K562 (cell line): ENCODE measurements around the gene OR1B1. TPM values are rescaled to one million over a fixed set of nuclear protein-coding genes. Genes with fewer than 3 reads are reported as not detected.

Experiments
- ATAC-seq: fragments of 200-7000 bp; cut with Tn5 transposase; 3 replicates; pipeline ENCODE4 v1.9.1; 2020; ENCODE audit warnings: moderate library complexity
- BruUV-seq: library from RNA; stranded (reverse); fragments of 400-500 nt; replicated peaks from 2 replicates; lab custom pipeline; 2021; lab: Mats Ljungman, UMichigan
- CTCF ChIA-PET: fragments of 300-600 bp; formaldehyde crosslinking; extraction: SDS; loops from one replicate; lab custom pipeline; 2021; ENCODE audit warnings: low intra/inter-chr PET ratio; lab: Yijun Ruan, JAX
- POLR2A ChIA-PET: fragments of 300-600, 350-650 bp; sonication (Branson Sonifier 250); formaldehyde crosslinking; extraction: SDS; loops from one replicate; lab custom pipeline; 2021; ENCODE audit warnings: antibody characterized with exemption, inconsistent platforms; lab: Yijun Ruan, JAX
- DNase-seq, 4 experiments: peaks; one replicate each; pipeline versions ENCODE4 v3.0.0 to v3.0.0-alpha.2; 2011 to 2018; ENCODE audit warnings: low spot score in 3 of 4, mixed read lengths in 3 of 4; ENCODE audit errors: extremely low read depth in 1 of 4
- FAIRE-seq: peaks from 2 replicates; lab custom pipeline; 2011; peaks lifted over from hg19 to GRCh38; lab: Jason Lieb, UNC
- H2AFZ ChIP-seq: 2 replicates; pipeline ENCODE4 v1.6.0; 2011; ENCODE audit warnings: low read depth, low read length, control low read depth, inconsistent platforms
- H3K27ac ChIP-seq: fragments of 200-600 bp; 3 replicates; pipeline ENCODE4 v1.8.0; 2011; ENCODE audit warnings: low read depth, mild to moderate bottlenecking, control low read depth, inconsistent platforms, low read length, moderate library complexity, mixed read lengths; ENCODE audit errors: extremely low read depth
- H3K27me3 ChIP-seq, 2 experiments: fragments of 300-600 bp in 1 of 2; 2 replicates in 1 of 2; 3 replicates in 1 of 2; pipeline versions ENCODE4 v1.6.0 to v1.8.0; 2011; ENCODE audit warnings: inconsistent platforms in 2 of 2, low read length in 2 of 2, mild to moderate bottlenecking in 1 of 2, mixed read lengths in 1 of 2, moderate library complexity in 1 of 2; ENCODE audit not compliant: control insufficient read depth in 2 of 2, insufficient read depth in 2 of 2
- H3K36me3 ChIP-seq: fragments of 300-600 bp; 3 replicates; pipeline ENCODE4 v1.8.0; 2011; ENCODE audit warnings: mild to moderate bottlenecking, low read length, inconsistent platforms; ENCODE audit not compliant: control insufficient read depth, insufficient read depth
- H3K4me1 ChIP-seq, 2 experiments: fragments of 200-600 bp in 1 of 2; replicated peaks in 1 of 2; 2 replicates in 1 of 2; 3 replicates in 1 of 2; pipeline versions ENCODE4 v1.5.1 to v1.8.0; 2011; ENCODE audit warnings: inconsistent platforms in 2 of 2, low read length in 2 of 2, mild to moderate bottlenecking in 1 of 2, mixed read lengths in 1 of 2, moderate library complexity in 1 of 2; ENCODE audit not compliant: control insufficient read depth in 2 of 2, insufficient read depth in 2 of 2
- H3K4me2 ChIP-seq: 2 replicates; pipeline ENCODE4 v1.6.1; 2011; ENCODE audit warnings: low read length, control low read depth, inconsistent platforms, mixed read lengths; ENCODE audit not compliant: insufficient read depth
- H3K4me3 ChIP-seq: fragments of 200-600 bp; sonication (generic), shearing (Covaris generic); 2 replicates; pipeline ENCODE4 v1.5.1; 2016; ENCODE audit warnings: control low read depth, inconsistent platforms
- H3K79me2 ChIP-seq: fragments of 200-600 bp; 3 replicates; pipeline ENCODE4 v1.8.0; 2011; ENCODE audit warnings: low read length, inconsistent platforms; ENCODE audit not compliant: control insufficient read depth, insufficient read depth
- H3K9ac ChIP-seq, 2 experiments: 2 replicates each; pipeline versions ENCODE4 v1.6.0 to v1.6.1; 2011; ENCODE audit warnings: low read depth in 2 of 2, low read length in 2 of 2, control low read depth in 1 of 2, inconsistent platforms in 1 of 2, mild to moderate bottlenecking in 1 of 2, mixed read lengths in 1 of 2; ENCODE audit not compliant: insufficient read depth in 1 of 2
- H3K9me1 ChIP-seq: one replicate; pipeline ENCODE4 v1.6.0; 2011; ENCODE audit warnings: inconsistent platforms, mild to moderate bottlenecking, low read length, moderate library complexity; ENCODE audit not compliant: control insufficient read depth, insufficient read depth
- H3K9me3 ChIP-seq: replicated peaks from 2 replicates; pipeline ENCODE4 v1.5.1; 2011; ENCODE audit warnings: low read depth, low read length, inconsistent platforms; ENCODE audit not compliant: control insufficient read depth, insufficient read depth
- H4K20me1 ChIP-seq: replicated peaks from 2 replicates; pipeline ENCODE4 v1.6.1; 2011; ENCODE audit warnings: low read length, inconsistent platforms, mixed read lengths; ENCODE audit not compliant: control insufficient read depth, insufficient read depth
- MYNN ChIP-seq, 2 experiments: sonication (generic); formaldehyde crosslinking in 1 of 2; IDR thresholded peaks; 2 replicates each; pipeline versions ENCODE4 v1.5.0 to v1.6.1; 2016 to 2020; ENCODE audit warnings: antibody characterized with exemption in 1 of 2, missing genetic modification reagents in 1 of 2
- PHF8 ChIP-seq: fragments of 200-600 bp; sonication (generic); IDR thresholded peaks from 2 replicates; pipeline ENCODE4 v1.6.1; 2012; ENCODE audit warnings: mixed run types, mild to moderate bottlenecking, inconsistent platforms, low read length, moderate library complexity, borderline replicate concordance
- TEAD2 ChIP-seq: fragments of 450-650 bp; IDR thresholded peaks from 2 replicates; pipeline ENCODE4 v1.6.1; 2016; ENCODE audit warnings: missing genetic modification characterization, control low read depth, missing compliant biosample characterization
- THRAP3 ChIP-seq: fragments of 450-650 bp; IDR thresholded peaks from 2 replicates; pipeline ENCODE4 v1.6.1; 2016; ENCODE audit warnings: mild to moderate bottlenecking, inconsistent platforms, borderline replicate concordance
- ZBTB43 ChIP-seq: sonication (generic); formaldehyde crosslinking; IDR thresholded peaks from 2 replicates; pipeline ENCODE4 v1.8.0; 2023; ENCODE audit warnings: mild to moderate bottlenecking, missing genetic modification reagents
- ZSCAN32 ChIP-seq: fragments of 450-650 bp; formaldehyde crosslinking; IDR thresholded peaks from 2 replicates; pipeline ENCODE4 v1.4.0; 2020; ENCODE audit warnings: mild to moderate bottlenecking, moderate library complexity
- WGBS: fragments of 100-300 bp; shearing (Covaris generic); methylation state at CpG from one replicate; pipeline ENCODE4 v1.1.6; 2016; ENCODE audit warnings: low coverage, mixed read lengths; ENCODE audit not compliant: insufficient coverage; ENCODE audit errors: missing lambda C conversion rate; 5-methylcytosine and 5-hydroxymethylcytosine counted together
- in situ Hi-C: fragments of 300-500 bp; cut with MboI; formaldehyde crosslinking; loops from 4 replicates; pipeline ENCODE4 v1.15.0; 2018; ENCODE audit warnings: inconsistent platforms, mixed read lengths
- intact Hi-C: fragments of 100-400 bp; cut with micrococcal nuclease; formaldehyde crosslinking; loops from 2 replicates; pipeline ENCODE4 v1.14.2; 2022
- polyA plus RNA-seq, 8 experiments: library from polyadenylated mRNA; depleted of rRNA in 4 of 8; stranded (reverse) in 5 of 8; unstranded in 3 of 8; fragments of >200 nt; fragmentation: Nextera tagmentation in 2 of 8; fragmentation: Illumina TruSeq in 1 of 8; extraction: Ambion mirVana in 2 of 8; extraction: Trizol in 1 of 8; gene quantifications; 2 replicates each; pipeline versions ENCODE4 v1.2.1 to v1.2.3, GENCODE V29; 2011 to 2014; ENCODE audit warnings: inconsistent platforms in 1 of 8, missing spikeins in 1 of 8
- total RNA-seq, 7 experiments: library from RNA; depleted of rRNA in 6 of 7; stranded (reverse); fragments of >200 nt in 6 of 7; fragmentation: Illumina TruSeq in 2 of 7; extraction: Trizol in 2 of 7; gene quantifications; 2 replicates each; pipeline versions ENCODE4 v1.2.1 to v1.2.3, GENCODE V29; 2011 to 2021; ENCODE audit warnings: low replicate concordance in 1 of 7

The OR1B1 gene
- total and polyA plus RNA-seq, 9 of the 15 experiments (the other 6 are each of a cell fraction or from before 2014, with no cell fraction given), result not detected

GRCh38 chr9:122619996-122620395 is 37.4 kb downstream of the OR1B1 start (continued):
- TF ChIP-seq ZBTB43 (CRISPR knock-in tag), result no peak
- no peak for TF ChIP-seq PHF8
- TF ChIP-seq THRAP3, result no peak
- no peak for TF ChIP-seq ZSCAN32 (CRISPR knock-in tag)
- no peak for TF ChIP-seq MYNN (IDR thresholded peaks at IDR 0.05)
- no peak for TF ChIP-seq MYNN (CRISPR knock-in tag; IDR thresholded peaks at IDR 0.05)

- no peak for TF ChIP-seq TEAD2 (tag)
- no peak within 1 kb of the TSS for H3K27ac ChIP-seq
- BruUV-seq, result no TSS peak
- no peak for FAIRE-seq
- no peaks in the 10 kb centered on the region for H3K4me1 ChIP-seq
- H3K36me3 ChIP-seq, result no peaks in the 10 kb centered on the region
- no peak for DNase-seq
- no peaks in the 10 kb centered on the region for H3K79me2 ChIP-seq
- in situ Hi-C loops, result no loop called here
- no peak within 1 kb of the TSS for H3K4me2 ChIP-seq
- WGBS, result 4% methylated on average over 1 of the region's 1 CpG
- H3K9me3 ChIP-seq, result no peaks in the 10 kb centered on the region
- ChIA-PET CTCF (no interaction called here), POLR2A (no interaction called here)
- H3K9me1 ChIP-seq, result no peaks in the 10 kb centered on the region
- H4K20me1 ChIP-seq, result no peaks in the 10 kb centered on the region
- no peak for ATAC-seq
- peaks cover under 1 to 12% of the 10 kb centered on the region in 2 experiments; a peak in 3 of 5 replicates for H3K27me3 ChIP-seq
- no peak within 1 kb of the TSS for H3K9ac ChIP-seq
- H2AFZ ChIP-seq, result no peak within 1 kb of the TSS
- no peak within 1 kb of the TSS for H3K4me3 ChIP-seq
- intact Hi-C loops, result loop anchor here (5.0 kb wide), 1 partner anchor 62 kb away; the partner anchor contains the start of gene OR1N2
Observed at GRCh38 chr9:122614362-122614761, 43.1 kb downstream of the OR1B1 start, which contains the start of gene OR1Q1. TSS of gene OR1Q1 (plus strand) at chr9:122614738. CDS start at chr9:122614738, 0 bp downstream.
